Renal cortical epithelial cell (primary cell): ENCODE data around the gene SNAP23. TPM values are rescaled to one million over a fixed set of nuclear protein-coding genes. Genes with fewer than 3 reads are reported as not detected.

ENCODE experiments used
- DNase-seq: peaks from one replicate; pipeline ENCODE4 v3.0.0-alpha.2; 2011; ENCODE audit warnings: low read depth
- total RNA-seq: library from RNA; depleted of rRNA; stranded (reverse); fragments of >200 nt; gene quantifications from 2 replicates; pipeline ENCODE4 v1.2.3, GENCODE V29; 2014

SNAP23 gene
- total RNA-seq, 1 donor from 2014 or later: 112 TPM

DNA sequence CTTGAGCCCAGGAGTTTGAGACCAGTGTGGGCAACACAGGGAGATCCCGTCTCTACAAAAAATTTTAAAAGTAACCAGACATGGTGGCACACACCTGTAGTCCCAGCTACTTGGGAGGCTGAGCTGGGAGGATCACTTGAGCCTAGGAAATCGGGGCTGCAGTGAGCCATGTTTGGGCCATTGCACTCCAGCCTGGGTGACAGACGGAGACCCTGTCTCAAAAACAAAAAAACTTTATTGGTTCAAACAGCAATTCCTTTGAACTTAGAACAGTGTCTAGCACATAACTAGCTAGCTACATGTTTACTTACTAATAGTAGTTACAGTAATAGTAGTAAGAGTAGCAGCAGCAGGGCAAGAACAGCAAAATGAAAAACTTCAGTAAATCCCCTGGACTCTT, 63.3 kb downstream of the SNAP23 start:
- DNase-seq: no peak

DNA sequence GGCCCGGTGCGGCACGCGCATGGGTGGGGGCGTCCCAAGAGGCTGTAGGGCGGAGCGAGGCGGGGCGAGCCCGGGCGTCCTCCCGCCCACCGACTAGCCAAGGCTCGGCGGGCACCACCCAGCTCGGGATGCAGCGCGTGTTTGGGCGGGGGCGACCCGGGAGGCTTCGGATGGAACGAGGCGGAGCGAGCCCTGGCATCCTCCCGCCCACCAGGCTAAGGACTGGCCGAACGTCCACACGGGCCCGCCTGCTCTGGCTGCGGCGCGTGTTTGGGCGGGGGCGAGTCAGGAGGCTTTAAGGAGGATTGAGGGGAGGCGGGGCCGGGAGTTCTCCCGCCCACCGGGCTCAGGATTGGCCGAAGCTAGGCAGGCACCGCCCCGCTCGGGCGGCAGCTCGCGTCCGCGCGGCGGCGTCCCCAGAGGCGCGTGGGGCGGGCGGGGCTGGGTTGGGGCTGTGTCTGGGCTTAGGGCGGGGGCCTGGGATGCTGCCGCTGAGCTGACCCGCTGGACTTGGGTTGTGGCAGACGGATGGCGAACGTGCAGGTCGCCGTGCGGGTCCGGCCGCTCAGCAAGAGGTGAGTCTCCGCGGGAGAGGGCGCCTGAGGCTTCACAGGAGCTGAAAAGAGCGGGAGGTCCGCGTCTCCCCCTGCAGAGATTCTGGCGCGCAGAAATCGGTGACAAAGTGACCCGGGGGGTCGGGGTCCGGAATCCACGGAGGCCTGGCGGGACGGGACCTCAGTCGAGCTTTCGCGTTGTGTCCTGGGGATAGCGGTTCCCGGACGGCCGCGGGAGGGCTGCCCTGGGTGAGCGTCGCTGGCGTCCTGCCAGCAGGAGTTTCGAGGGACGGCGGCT, 80.0 kb downstream of the SNAP23 start, which contains the start of gene STARD9:
TSS of gene STARD9 (plus strand) at position 419 of the 852 bp plus-strand sequence. CDS start at position 529, 110 bp downstream.
- DNase-seq: peak; percentile 92

- no peak for DNase-seq
Measured at GRCh38 chr15:42576040-42576594, 80.7 kb downstream of the SNAP23 start.

GRCh38 chr15:42576776-42577175, 81.3 kb downstream of the SNAP23 start:
- no peak for DNase-seq

- DNase-seq: no peak
Measured at GRCh38 chr15:42577514-42578031, 82.1 kb downstream of the SNAP23 start.

GRCh38 chr15:42578984-42579537, 83.6 kb downstream of the SNAP23 start:
- DNase-seq: no peak

- peak; percentile 49 for DNase-seq
Measured at GRCh38 chr15:42581272-42581730, 85.9 kb downstream of the SNAP23 start.

Other genes with a start within 250 kb of the SNAP23 start
- gene GANC, start 222.4 kb upstream of the SNAP23 start, total RNA-seq: 20.9 and 22.4 TPM in 2 replicates
- gene TMEM87A, start 222.2 kb upstream of the SNAP23 start, total RNA-seq: 44.8 and 72.8 TPM in 2 replicates
- gene CAPN3, start 136.1 kb upstream of the SNAP23 start, total RNA-seq: 0.35 and 3.6 TPM in 2 replicates
- gene ZNF106, start 4.5 kb upstream of the SNAP23 start, total RNA-seq: 28.3 and 52.8 TPM in 2 replicates
- 24.0 and 30.7 TPM in 2 replicates for gene LRRC57, start 53.2 kb downstream of the SNAP23 start, total RNA-seq
- 35.3 and 92.9 TPM in 2 replicates for gene HAUS2, start 53.2 kb downstream of the SNAP23 start, total RNA-seq
- gene STARD9, start 80.0 kb downstream of the SNAP23 start, total RNA-seq: 2.1 and 11.3 TPM in 2 replicates
- 4.2 and 13.0 TPM in 2 replicates for gene CDAN1, start 241.5 kb downstream of the SNAP23 start, total RNA-seq